HUDEP-2 (cell line): Measurements from ENCODE around the gene BCL7A.
"Not testable (repeated sequence)": the region's sequence is repeated elsewhere in the genome, so short reads cannot be mapped to it uniquely, and the experiment has no call there.

Source experiments
- DNase-seq, 76 experiments: peaks; one replicate each; lab custom pipeline; 2025; ENCODE audit not compliant: unreplicated experiment in 76 of 76; lab: John Stamatoyannopoulos, UW

BCL7A gene

DNA sequence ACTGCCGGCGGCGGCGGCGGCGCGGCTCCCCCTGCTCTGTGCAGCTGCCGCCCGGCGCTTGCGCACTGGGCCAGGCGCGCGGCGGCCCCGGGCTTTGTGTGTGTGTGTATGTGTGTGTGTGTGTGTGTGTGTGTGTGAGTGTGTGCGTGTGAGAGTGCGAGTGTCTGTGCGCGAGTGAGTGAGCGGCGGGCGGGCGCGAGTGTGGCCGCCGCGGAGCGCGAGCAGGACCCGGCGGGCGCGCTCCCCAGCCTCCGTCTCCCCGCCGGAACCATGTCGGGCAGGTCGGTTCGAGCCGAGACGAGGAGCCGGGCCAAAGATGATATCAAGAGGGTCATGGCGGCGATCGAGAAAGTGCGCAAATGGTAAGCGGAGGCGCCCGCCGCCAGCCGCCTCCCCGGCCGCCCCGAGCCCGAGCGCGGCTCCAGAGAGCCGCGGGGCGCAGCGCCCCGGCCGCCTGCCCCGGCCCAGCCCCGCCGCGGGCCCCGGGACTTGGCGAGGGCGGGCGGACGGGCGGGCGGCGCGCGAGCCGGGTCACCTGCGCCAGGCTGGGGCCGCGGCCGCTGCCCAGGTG is at the start of gene BCL7A:
TSS of gene BCL7A (plus strand) at position 63 of the 571 bp plus-strand sequence. CDS start at position 271, 208 bp downstream.
- DNase-seq, result peak in 51 of 76 experiments; percentile 12 to 70 (median 45)

DNA sequence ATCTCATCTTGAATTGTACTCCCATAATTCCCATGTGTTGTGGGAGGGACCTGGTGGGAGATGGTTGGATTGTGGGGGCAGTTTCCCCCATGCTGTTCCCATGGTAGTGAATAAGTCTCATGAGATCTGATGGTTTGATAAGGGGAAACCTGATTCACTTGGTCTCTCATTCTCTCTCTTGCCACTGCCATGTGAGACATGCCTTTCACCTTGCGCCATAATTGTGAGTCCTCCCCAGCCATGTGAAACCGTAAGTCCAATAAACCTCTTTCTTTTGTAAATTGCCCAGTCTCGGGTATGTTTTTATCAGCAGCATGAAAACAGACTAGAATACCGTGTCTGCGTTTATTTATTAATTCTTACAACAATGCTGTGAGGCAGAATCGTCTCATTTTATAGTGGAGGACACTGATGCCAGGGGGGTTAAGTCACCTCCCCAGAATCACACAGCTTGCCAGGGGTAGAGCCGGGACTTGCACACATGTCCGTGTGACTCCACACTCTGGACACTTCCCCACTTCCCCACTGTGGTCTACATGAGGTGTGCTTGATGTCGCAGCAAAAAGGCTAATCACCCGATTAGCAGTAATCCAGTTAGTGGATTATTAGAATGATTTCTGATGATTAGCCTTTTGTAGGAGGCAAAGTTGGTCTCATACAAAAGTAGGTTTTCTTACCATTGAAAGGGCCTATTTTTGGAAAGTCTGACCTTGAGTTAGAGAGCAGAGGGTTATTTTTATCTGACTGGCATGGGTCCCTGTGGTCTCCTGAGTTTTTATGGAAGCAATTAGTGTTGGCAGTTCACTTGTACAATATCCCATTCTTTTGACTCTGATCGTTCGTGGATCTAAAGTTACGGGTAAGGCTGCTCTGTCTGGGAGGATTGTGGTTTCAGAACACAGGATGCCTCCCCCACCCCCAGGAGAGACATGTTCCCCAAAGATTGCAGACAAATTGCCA is 47.4 kb upstream of the BCL7A start:
- no peak for DNase-seq

DNA sequence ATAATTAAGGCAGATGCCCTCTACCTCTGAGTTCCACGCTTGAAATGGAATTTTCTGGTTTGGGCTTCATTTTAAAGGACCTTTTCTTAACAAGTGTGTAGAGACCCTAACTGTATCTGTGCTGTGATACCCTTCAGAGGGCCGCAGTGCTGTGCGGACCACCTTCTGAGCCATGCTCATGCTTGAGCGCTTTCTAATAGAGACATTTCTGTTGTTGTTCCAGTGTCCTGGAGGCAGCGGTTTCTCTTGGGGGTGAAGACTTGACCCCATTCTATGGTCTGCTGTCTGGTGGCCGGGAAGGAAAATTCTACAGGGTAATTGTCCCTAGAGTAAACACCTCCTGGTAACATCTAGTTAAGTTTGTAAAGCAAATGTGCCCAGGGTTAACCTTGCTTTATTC is 46.7 kb upstream of the BCL7A start:
- DNase-seq, result no peak

DNA sequence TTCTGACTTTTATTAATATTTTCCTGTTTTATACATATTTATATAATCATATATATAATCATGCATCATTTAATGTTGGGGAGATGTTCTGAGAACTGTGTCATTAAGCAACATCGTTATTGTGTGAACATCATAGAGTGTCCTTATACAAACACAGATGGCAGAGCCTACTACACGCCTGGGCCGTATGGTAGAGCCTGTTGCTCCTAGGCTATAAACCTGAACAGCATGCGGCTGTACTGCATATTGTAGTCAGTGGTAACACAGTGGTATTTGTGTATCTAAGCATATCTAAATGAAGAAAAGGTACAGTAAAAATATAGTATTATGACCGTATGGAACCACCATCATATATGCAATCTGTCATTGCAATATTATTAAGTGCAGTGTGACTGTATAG is 44.7 kb upstream of the BCL7A start:
- DNase-seq, result no peak

DNA sequence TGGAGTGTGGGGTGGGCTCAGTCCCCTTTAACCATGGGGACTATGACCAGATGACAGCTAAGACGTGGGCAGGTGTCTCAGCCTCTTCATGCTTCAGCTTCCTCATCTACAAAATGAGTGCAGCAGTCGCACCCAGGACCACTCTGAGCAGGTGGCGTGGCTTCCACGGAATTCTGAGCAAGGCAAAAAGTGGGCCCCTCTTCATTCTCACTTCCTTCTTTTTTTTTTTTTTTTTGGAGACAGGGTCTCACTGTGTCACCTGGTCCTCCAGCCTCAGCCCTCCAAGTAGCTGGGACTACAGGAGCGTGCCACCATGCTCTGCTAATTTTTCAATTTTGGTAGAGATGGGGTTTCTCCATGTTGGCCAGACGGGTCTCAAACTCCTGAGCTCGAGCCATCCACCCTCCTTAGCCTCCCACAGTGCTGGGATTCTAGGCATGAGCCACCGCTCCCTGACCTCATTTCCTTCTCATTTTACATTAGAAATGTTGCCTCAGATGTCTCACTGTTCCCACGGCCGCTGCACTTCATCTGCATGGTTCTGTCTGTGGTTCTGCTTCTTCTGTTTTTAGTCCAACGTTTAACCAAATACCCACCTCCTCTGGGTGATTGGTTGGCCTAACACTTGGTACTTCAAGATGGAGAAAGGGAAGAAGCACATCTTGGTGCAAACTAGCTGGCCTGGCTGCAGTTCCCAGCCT is 41.3 kb upstream of the BCL7A start:
- DNase-seq, result no peak

DNA sequence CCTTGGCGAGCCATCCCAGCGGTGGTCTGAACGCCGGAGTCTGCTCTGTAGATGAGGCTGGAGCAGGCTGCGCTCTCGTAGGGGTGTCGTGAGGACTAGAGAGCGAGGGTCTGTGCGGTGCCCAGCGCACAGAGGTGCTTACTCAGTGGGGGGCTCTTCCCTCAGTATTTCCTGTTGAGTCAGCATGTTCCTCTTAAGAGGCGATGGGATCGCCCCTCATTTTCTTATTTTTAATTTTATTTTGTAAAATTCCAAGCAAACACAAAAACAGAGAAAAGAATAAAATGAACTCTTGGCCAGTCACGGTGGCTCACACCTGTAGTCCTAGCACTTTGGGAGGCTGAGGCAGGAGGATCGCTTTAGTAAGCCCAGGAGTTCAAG is 40.8 kb upstream of the BCL7A start:
- no peak for DNase-seq

DNA sequence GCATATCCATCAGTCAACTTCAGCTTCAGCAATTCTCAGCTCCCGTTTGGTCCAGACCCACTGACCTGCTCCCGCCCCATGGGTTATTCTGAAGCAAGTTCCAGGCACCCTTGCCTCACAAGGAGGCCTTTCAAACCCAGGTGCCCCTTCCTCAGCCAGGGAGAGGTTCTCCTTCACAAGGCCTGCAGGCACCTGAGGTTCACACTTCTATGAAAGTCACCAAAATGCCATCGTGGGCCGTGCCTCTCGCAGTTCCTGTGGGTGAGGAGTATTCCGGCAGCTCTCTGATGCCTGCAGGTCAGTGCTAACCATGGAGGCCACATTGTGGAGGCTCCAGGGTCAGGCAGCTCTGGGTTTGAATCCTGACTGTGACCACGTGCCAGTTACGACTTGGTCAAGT is 40.2 kb upstream of the BCL7A start:
- no peak for DNase-seq

DNA sequence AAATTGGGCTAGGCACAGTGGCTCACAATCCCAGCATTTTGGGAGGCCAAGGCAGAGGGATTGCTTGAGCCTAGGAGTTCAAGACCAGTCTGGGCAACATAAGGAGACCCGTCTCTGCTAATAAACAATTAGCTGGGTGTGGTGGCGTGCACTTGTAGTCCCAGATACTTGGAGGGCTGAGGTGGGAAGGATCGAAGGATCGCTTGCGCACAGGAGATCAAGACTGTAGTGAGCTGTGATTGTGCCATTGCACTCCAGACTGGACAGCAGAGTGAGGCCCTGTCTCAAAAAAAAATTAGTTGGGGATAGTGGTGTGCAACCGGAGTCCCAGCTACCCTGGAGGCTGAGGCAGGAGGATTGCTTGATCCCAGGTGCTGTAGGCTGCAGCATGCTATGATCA is 38.7 kb upstream of the BCL7A start:
- no peak for DNase-seq

DNA sequence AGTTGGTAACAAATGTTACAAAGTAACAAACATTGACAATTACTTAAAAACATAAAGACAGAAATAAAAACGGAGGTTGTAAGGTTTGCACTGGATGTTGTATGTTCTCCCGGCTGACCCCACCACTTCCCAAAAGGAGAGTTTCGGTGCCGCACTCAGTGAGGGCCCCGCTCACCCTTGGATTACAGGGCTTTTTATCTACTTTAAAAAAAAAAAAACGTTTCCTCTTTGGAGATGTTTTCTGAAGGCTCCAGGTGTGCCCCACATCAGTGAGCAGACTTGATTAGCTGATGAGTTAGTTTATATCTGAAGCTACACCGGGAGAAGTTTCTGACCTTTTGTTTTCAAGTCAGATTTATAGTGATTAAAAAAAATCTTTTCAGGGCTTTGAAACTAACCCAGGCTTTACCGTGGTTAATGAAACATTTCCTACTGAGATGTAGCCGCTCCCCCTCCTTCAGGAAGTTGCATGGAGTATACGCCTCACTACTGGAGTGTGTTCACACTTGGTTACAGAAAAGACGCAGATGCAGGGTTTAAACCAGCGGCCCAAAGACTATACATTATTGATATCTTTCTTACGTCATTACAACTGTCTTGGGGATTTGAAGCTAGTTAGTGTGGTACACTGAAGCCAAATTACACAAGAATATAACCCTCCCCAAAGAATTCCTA is 38.0 kb upstream of the BCL7A start:
- no peak for DNase-seq

DNA sequence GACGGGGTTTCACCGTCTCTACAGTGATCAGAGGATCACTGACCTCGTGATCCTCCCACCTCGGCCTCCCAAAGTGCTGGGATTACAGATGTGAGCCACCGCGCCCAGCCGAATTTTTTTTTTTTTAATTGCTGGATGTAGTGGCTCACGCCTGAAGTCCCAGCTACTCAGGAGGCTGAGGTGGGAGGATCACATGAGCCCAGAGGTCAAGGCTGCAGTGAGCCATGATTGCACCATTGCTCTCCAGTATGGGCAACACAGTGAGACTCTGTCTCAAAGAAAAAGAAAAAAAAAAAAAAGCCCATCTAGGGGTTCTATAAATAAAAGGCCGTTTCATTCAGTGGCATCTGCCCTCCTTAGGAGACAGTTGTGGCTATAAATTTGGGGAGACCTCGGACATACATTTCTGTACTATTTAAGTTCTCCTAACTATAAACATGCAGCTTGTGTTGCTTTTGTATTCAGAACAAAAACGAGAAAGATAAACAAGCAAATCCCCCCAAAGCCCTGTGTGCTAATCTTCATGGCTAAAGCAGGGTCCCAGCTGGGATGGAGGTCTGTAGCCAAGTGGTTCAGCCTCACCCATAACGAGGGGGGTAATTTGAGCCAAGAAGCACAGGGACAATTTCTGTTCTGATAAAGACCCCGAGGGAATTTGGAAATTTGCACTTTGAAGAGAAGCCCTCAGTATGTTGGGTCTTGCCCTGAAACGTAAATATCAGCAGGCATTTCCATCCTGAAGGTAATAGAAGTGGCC is 35.0 kb upstream of the BCL7A start:
- no peak for DNase-seq

DNA sequence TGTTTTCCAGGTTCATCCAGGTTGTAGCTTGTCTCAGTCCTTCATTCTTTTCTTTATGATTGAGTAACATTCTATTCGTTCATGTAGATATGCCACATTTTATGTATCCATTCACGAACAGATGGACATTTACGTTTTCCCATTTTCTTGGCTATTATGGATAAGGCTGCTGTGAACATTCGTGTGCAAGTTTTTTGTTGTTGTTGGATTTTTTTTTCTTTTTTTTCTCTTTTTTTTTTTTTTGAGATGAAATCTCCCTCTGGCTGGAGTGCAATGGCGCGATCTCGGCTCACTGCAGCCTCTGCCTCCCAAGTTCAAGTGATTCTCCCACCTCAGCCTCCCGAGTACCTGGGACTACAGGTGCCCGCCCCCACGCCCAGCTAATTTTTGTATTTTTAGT is 33.2 kb upstream of the BCL7A start:
- not testable (repeated sequence) for DNase-seq

DNA sequence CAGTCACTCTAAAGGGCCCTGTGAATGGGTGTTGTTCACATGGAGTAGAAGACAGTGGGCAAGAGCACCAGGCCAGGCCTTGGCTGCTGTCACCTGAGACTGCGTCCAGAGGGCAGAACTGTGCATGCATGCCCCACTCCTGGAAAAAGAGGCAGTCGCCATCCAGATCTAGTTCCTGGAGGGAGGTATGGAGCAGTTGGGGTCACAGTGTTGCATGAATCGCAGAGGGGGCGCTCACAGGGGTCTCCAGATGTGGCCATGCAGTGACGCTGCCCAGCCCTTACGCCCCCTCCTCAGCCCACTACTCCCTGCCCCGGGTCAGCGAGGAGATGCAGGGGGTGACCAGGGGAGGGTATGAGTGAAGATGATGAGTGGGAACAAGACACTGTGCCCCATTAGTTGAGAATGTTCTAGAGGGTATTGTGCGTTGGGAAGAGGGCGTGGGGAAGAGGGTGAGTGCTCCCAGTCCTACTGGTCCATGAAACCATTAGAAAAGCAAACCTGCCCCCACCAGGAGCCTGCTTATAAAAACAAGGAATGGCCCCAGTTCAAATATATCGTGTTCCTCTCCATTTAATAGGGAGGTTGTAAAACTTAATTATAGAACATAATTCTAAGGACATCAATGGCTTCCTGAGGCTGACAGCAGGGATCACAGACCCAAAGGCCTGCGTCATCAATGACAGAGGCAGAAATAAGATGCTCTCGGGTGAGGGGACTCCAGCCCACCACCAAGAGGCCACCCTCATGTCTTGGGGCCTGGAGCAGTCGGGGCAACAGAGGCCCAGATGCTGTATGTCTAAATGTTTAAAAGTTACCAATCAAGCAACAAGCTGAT is 32.2 kb upstream of the BCL7A start:
- no peak for DNase-seq

DNA sequence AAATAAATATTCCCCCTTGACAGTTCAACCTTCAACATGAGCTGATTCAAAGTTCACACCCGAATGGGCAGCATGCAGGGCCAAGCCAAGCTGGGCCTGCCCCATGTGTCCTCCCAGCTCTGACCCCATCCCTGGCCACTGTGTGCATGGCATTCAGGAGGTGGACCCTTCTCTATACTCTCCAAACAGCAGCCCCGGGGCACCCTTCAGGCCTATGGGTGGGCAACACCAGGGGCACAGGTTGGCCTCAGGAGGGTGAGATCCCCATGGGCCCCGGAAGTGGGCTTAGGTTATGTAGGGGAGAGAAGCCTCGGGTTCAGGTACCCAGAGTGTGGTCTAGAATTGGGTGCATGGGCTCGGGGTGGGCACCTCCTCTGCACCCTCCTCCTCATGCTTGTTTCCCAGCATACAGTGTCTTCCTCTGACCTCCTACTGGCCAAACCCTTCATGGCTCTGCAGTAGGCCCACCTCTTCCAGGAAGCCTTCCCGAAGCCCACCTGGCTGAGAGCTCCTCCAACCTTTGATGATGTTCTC is 31.5 kb upstream of the BCL7A start:
- DNase-seq, result no peak

DNA sequence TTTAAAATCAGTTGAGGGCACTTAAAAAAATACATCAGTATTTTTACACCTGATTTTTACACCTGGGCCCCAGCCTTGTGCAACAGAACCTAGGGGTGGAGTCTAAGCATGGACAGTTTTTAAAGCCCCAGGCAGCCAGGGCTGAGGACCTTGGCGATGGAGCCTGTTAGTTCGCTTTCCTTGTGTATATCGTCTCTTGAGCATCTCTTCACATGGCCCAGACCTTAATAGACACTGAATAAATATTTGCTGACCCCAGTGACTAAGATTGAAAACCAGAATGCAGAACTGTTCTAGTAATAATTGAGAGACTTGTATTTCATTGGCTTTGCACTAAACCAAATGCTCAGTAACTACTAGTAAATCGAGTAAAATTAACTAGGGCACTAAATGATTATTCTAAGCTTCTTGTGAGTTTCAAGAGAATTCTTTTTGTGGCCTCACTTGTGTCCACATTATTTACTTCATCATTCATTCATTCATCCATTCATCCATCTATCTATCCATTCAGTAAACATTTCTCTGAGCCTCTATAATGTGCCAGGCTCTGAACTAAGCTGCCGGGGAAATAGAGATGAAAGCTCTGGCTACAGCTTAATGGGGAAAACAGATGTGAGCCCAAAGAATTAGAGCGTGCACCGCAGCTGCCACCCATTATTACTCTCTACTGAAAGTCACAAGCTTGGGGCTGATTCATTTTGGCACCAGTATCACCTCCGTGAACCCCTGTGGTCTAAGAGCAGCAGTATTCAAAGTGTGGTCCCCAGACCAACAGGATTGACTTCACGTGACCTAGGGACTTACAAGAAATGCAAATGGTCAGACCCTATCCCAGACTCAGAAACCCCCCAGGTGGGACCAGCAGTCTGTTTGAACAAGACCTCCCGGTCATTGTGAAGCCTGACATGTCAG is 30.7 kb upstream of the BCL7A start:
- no peak for DNase-seq

DNA sequence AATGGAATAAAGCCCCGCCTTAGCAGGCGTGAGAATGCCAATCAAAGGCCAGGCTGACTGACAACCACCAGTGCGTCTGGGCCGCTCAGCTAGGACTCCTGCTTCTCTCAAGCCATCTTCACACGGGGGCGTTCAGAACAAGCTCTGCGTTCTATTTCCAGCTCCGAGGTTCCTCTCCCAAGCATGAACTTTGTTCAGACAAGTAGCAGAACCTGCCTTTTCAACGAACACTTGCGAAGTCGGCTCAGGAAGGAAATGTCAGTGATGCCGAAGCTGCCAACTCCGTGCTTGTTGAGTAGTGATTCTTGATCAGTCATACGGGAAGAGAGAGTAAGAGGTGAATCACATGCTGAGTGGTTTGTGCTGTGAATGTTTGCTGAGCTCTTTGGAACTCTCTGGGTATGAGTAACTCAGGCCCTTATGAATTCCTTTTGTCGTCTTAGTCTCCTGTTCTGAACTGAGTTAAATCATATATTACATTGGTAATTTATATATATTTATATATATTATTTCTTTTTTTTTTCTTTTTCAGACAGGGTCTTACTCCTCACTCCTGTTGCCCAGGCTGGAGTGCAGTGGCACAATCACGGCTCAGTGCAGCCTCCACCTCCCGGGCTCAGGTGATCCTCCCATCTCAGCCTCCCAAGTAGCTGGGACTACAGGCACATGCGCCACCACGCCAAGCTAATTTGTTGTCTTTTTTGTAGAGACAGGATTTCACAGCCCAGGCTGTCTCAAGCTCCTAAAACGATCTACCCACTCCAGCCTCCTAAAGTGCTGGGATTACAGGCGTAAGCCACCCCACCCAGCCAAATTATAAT is 29.4 kb upstream of the BCL7A start:
- DNase-seq, result no peak

DNA sequence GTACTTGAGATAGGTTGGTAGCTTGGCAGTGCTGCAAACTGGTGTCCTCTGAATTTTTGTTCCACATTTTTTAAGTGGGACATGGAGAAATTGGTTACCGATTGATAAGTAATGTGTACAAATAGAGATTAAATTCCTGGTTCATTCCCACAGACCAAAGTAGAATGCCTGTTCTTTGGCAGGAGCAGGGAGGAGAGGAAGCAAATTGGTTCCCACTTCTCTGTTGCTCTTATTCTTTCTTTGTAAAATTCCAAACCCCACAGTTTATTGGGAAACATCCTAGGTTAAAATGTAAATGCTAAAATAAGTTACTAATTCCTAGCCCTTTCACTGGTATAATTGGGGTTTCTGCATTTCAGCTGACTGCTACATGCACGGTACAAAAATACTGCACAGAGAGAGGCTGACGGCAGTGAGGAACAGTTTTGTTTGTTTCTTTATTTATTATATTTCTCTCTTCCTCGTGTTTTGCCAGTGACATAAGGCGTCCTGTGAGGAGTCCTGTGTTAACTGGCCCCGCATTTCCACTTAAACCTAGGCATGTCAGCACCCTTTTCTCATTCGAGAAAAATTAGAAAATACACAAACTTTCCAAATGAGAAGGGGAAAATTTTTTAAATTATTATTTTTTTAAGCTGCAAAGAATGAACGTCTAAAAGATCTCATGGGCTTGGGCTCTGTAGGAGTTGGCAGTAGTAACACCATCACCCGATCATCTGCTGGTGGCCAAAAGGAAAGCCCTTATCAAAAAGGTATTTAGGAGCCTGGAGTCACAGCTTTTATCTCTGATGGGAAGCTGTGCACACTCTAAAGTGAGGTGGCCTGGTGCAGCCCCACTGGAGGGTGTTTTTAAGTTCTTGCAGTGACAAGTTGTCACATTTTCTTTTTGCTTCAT is 25.4 kb upstream of the BCL7A start:
- peak in 3 of 76 experiments; percentile 5 to 19 (median 8) for DNase-seq
